Putamen (tissue), 1 donor: ENCODE results near the gene KCNK15.
"Not testable (repeated sequence)": the region's sequence is repeated elsewhere in the genome, so short reads cannot be mapped to it uniquely, and the experiment has no call there.

Source experiments
- DNase-seq: peaks from one replicate; pipeline ENCODE4 v3.0.0-alpha.2; 2016; ENCODE audit warnings: low spot score

The KCNK15 gene

GRCh38 chr20:44745598-44746366 lies at the start of gene KCNK15:
TSS of gene KCNK15 (plus strand) at chr20:44745865. CDS start at chr20:44745911, 46 bp downstream.
- no peak for DNase-seq

- DNase-seq: no peak
These were observed 49.4 kb upstream of the KCNK15 start for GRCh38 chr20:44696315-44696714.

GRCh38 chr20:44697041-44697440 lies 48.6 kb upstream of the KCNK15 start:
- not testable (repeated sequence) for DNase-seq

GRCh38 chr20:44698351-44698750 lies 47.3 kb upstream of the KCNK15 start:
- no peak for DNase-seq

GRCh38 chr20:44700306-44700705 lies 45.4 kb upstream of the KCNK15 start:
- DNase-seq: no peak

GRCh38 chr20:44701118-44701857 lies 44.4 kb upstream of the KCNK15 start:
- no peak for DNase-seq

GRCh38 chr20:44701858-44702256 lies 43.8 kb upstream of the KCNK15 start:
- DNase-seq: no peak

- DNase-seq: peak; percentile 93
These were observed 42.9 kb upstream of the KCNK15 start for GRCh38 chr20:44702776-44703175.

- no peak for DNase-seq
These were observed 42.3 kb upstream of the KCNK15 start for GRCh38 chr20:44703183-44703925.

GRCh38 chr20:44703956-44704488 lies 41.6 kb upstream of the KCNK15 start:
- no peak for DNase-seq

GRCh38 chr20:44704551-44704971 lies 41.1 kb upstream of the KCNK15 start:
- no peak for DNase-seq

- DNase-seq: no peak
These were observed 40.1 kb upstream of the KCNK15 start for GRCh38 chr20:44705364-44706094.

- DNase-seq: no peak
These were observed 39.2 kb upstream of the KCNK15 start for GRCh38 chr20:44706301-44707017.

- DNase-seq: no peak
These were observed 38.6 kb upstream of the KCNK15 start for GRCh38 chr20:44707018-44707579.

GRCh38 chr20:44709380-44709779 lies 36.3 kb upstream of the KCNK15 start:
- DNase-seq: no peak

GRCh38 chr20:44709797-44710196 lies 35.9 kb upstream of the KCNK15 start:
- DNase-seq: no peak

- DNase-seq: no peak
These were observed 34.4 kb upstream of the KCNK15 start for GRCh38 chr20:44711237-44711636.

GRCh38 chr20:44714102-44714700 lies 31.5 kb upstream of the KCNK15 start:
- no peak for DNase-seq

GRCh38 chr20:44714701-44715498 lies 30.8 kb upstream of the KCNK15 start, which contains the start of gene CCN5:
TSS of gene CCN5 (plus strand) at chr20:44715369. CDS start at chr20:44715391, 22 bp downstream.
- DNase-seq: peak; percentile 58
